ENCODE data around the gene KEAP1. TPM values are rescaled to one million over a fixed set of nuclear protein-coding genes. Genes with fewer than 3 reads are reported as not detected.
A peak's percentile ranks its signal among the peaks of the same experiment; 100 is the strongest.
"Not testable (repeated sequence)": the region's sequence is repeated elsewhere in the genome, so short reads cannot be mapped to it uniquely, and the experiment has no call there.

The KEAP1 gene
- total and polyA plus RNA-seq, 3 donors from 2014 or later: 40.7 to 61.0 (median 54.1) TPM

DNA sequence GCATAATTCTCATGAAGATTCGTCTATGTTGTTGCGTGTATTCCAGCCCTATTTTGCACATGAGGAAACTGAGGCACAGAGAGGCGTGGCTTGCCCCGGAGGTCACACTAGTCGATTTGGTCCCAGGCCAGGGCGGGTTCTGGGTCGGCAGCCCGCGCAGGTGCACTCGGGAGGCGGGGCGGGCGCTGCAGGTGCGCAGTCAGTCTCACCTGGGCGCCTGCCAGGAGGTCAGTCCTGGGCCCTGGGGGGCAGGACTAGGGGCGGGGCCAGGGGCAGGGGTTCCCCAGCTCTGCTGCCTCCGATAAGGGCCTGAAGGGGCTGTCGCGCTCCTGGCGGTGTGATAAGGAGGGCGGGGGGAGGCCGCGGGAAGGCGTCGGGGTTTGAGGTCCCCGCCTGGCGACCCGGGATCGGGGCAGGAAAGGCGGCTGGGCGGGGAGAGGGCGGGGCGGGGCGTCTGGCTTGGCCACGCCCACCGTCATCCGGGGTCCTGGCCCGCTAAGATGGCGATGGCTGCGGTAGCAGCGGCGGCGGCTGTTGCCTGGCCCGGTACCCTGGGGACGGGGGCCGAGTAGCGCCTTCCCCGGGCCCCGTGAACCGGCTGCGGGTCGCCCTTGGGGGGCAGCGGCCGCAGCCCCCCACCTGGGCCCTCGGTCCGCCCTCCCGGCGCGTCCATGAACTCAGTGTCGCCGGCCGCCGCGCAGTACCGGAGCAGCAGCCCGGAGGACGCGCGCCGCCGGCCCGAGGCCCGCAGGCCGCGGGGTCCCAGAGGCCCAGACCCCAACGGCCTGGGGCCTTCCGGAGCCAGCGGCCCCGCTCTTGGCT is 40.5 kb upstream of the KEAP1 start, which contains the start of gene ATG4D:
ATG4D (plus strand) TSS at position 485 of the 822 bp plus-strand sequence; CDS start at position 672, 187 bp downstream.
- peak; percentile 86 for DNase-seq
- Histone ChIP-seq H3K27ac (peak within 1 kb of the TSS; percentile 91 to 92), H3K4me3 (peak within 1 kb of the TSS; percentile 91 to 97), H3K36me3 (ENCODE audit: low read depth, missing control alignments) (no peaks in the 10 kb centered on the region), H3K4me1 (peaks cover 10% of the 10 kb centered on the region), H3K27me3 (no peaks in the 10 kb centered on the region), H3K9me3 (no peaks in the 10 kb centered on the region)
- 1 to 3% methylated on average over 11 to 42 of the region's 79 CpGs for WGBS, 2 donors
- intact Hi-C loops (cut with DNase I; ENCODE audit: low total_unique reads): no loop called here
- TF ChIP-seq CTCF (IDR thresholded peaks at IDR 0.05): no peak
- TF ChIP-seq POLR2A (IDR thresholded peaks at IDR 0.05): no peak

GRCh38 chr19:10543059-10543419 is 39.9 kb upstream of the KEAP1 start:
- intact Hi-C loops (cut with DNase I; ENCODE audit: low total_unique reads): no loop called here
- 29 to 48% methylated on average over 8 of the region's 8 CpGs for WGBS, 2 donors

DNA sequence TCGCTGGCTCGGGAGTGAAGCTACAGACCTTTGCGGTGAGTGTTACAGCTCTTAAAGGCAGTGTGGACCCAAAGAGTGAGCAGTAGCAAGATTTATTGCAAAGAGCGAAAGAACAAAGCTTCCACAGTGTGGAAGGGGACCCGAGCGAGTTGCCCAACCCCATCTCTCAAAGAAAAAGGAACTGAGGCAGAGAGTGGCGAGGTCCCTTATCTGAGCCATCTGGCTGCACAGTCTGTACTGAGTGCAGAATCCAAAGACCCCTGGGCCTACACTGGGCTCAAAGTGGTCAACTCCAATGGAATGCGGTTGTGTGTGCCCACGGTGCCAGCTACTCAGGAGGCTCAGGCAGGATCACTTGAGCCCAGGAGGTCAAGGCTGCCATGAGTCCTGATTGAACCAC is 35.9 kb upstream of the KEAP1 start:
- DNase-seq; H3K27me3 ChIP-seq; intact Hi-C loops (cut with DNase I; ENCODE audit: low total_unique reads); H3K4me1 ChIP-seq; H3K9me3 ChIP-seq; H3K36me3 ChIP-seq (ENCODE audit: low read depth, missing control alignments); H3K4me3 ChIP-seq; H3K27ac ChIP-seq: not testable (repeated sequence)
- WGBS, 2 donors: 70 to 71% methylated on average over 9 of the region's 9 CpGs

More at GRCh38 chr19:10543059-10543419, 39.9 kb upstream of the KEAP1 start:
- peaks cover 10% of the 10 kb centered on the region for H3K4me1 ChIP-seq
- H3K27ac ChIP-seq: peak overlapping the region in 1 of 2 donors; percentile 92
- DNase-seq: no peak
- H3K9me3 ChIP-seq: no peaks in the 10 kb centered on the region
- H3K36me3 ChIP-seq (ENCODE audit: low read depth, missing control alignments): no peaks in the 10 kb centered on the region
- no peak for TF ChIP-seq CTCF (IDR thresholded peaks at IDR 0.05)
- no peak for TF ChIP-seq POLR2A (IDR thresholded peaks at IDR 0.05)
- H3K27me3 ChIP-seq: no peaks in the 10 kb centered on the region
- H3K4me3 ChIP-seq: peak overlapping the region; percentile 91 to 97

GRCh38 chr19:10538204-10538983 is 35.2 kb upstream of the KEAP1 start:
- DNase-seq: no peak
- intact Hi-C loops (cut with DNase I; ENCODE audit: low total_unique reads): no loop called here
- no peaks in the 10 kb centered on the region for H3K9me3 ChIP-seq
- no peak for TF ChIP-seq POLR2A (IDR thresholded peaks at IDR 0.05)
- no peak for TF ChIP-seq CTCF (IDR thresholded peaks at IDR 0.05)
- no peaks in the 10 kb centered on the region for H3K36me3 ChIP-seq (ENCODE audit: low read depth, missing control alignments)
- no peak overlapping the region for H3K4me3 ChIP-seq
- H3K27ac ChIP-seq: no peak overlapping the region
- H3K4me1 ChIP-seq: peaks cover 2% of the 10 kb centered on the region
- H3K27me3 ChIP-seq: no peaks in the 10 kb centered on the region
- 76 to 82% methylated on average over 17 to 20 of the region's 20 CpGs for WGBS, 2 donors

DNA sequence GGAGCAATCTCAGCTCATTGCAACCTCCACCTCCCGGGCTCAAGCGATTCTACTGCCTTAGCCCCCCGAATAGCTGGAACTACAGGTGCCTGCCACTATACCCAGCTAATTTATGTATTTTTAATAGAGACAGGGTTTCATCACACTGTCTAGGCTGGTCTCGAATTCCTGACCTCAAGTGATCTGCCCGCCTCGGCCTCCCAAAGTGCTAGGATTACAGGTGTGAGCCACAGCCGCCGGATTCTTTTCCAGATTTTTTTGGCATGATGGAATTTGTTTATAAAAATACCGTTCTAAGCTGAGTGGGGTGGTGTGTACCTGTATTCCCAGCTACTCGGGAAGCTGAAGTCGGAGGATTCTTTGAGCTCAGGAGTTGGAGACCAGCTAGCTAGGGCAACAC is 34.5 kb upstream of the KEAP1 start:
- Histone ChIP-seq H3K4me1 (no peaks in the 10 kb centered on the region), H3K9me3 (no peaks in the 10 kb centered on the region), H3K4me3 (no peak overlapping the region), H3K27ac (no peak overlapping the region), H3K27me3 (no peaks in the 10 kb centered on the region), H3K36me3 (ENCODE audit: low read depth, missing control alignments) (no peaks in the 10 kb centered on the region)
- TF ChIP-seq POLR2A (IDR thresholded peaks at IDR 0.05): no peak
- DNase-seq: no peak
- intact Hi-C loops (cut with DNase I; ENCODE audit: low total_unique reads): no loop called here
- 78 to 86% methylated on average over 11 of the region's 11 CpGs for WGBS, 2 donors

All from testis (tissue), 3 donors.